IMR-90 (cell line): ENCODE data around the gene TIGD1. TPM values are rescaled to one million over a fixed set of nuclear protein-coding genes. Genes with fewer than 3 reads are reported as not detected.

Source experiments
- ATAC-seq: fragments of 200-7000 bp; cut with Tn5 transposase; 2 replicates; pipeline ENCODE4 v1.9.1; 2020; ENCODE audit warnings: low read depth, mild to moderate bottlenecking, moderate library complexity
- BruUV-seq: library from RNA; stranded (reverse); fragments of 400-500 nt; replicated peaks from 2 replicates; lab custom pipeline; 2021; lab: Mats Ljungman, UMichigan
- CTCF ChIA-PET: fragments of 300-600 bp; formaldehyde crosslinking; extraction: SDS; loops from one replicate; lab custom pipeline; 2021; ENCODE audit warnings: antibody characterized with exemption; lab: Yijun Ruan, JAX
- POLR2A ChIA-PET: fragments of 300-600 bp; sonication (Branson Sonifier 250); formaldehyde crosslinking; loops from one replicate; lab custom pipeline; 2022; ENCODE audit warnings: antibody characterized with exemption; ENCODE audit not compliant: unreplicated experiment; lab: Charles Lee
- DNase-seq: peaks from one replicate; pipeline ENCODE4 v3.0.0; 2013
- H2AFZ ChIP-seq: replicated peaks from 2 replicates; pipeline ENCODE3; 2013; ENCODE audit warnings: low read length, mild to moderate bottlenecking; ENCODE audit not compliant: poor library complexity
- H2AK5ac ChIP-seq: 2 replicates; pipeline ENCODE4 v1.6.1; 2013; ENCODE audit warnings: low read depth, low read length, inconsistent platforms
- H2AK9ac ChIP-seq: replicated peaks from 2 replicates; pipeline ENCODE3; 2013; ENCODE audit warnings: mild to moderate bottlenecking, low read depth, low read length, moderate library complexity; ENCODE audit not compliant: poor library complexity
- H2BK120ac ChIP-seq: 2 replicates; pipeline ENCODE4 v1.6.1; 2013; ENCODE audit warnings: low read depth, low read length, inconsistent platforms
- H2BK15ac ChIP-seq: 3 replicates; pipeline ENCODE4 v1.6.1; 2013; ENCODE audit warnings: low read depth, low read length, inconsistent platforms
- H2BK20ac ChIP-seq: 2 replicates; pipeline ENCODE4 v1.6.1; 2013; ENCODE audit warnings: low read depth, mild to moderate bottlenecking, inconsistent platforms, low read length, moderate library complexity
- H2BK5ac ChIP-seq: 2 replicates; pipeline ENCODE4 v1.6.1; 2013; ENCODE audit warnings: mild to moderate bottlenecking, low read depth, low read length, inconsistent platforms; ENCODE audit not compliant: poor library complexity, severe bottlenecking
- H3K14ac ChIP-seq: replicated peaks from 2 replicates; pipeline ENCODE4 v1.6.1; 2013; ENCODE audit warnings: low read depth, low read length, inconsistent platforms
- H3K18ac ChIP-seq: 2 replicates; pipeline ENCODE4 v1.6.1; 2013; ENCODE audit warnings: low read depth, low read length, control low read depth
- H3K23ac ChIP-seq: 2 replicates; pipeline ENCODE4 v1.6.1; 2013; ENCODE audit warnings: low read depth, low read length, inconsistent platforms
- H3K27ac ChIP-seq: 2 replicates; pipeline ENCODE4 v1.5.1; 2013; ENCODE audit warnings: mild to moderate bottlenecking, control low read depth, low read length; ENCODE audit not compliant: insufficient read depth
- H3K27me3 ChIP-seq: 2 replicates; pipeline ENCODE4 v1.6.1; 2013; ENCODE audit warnings: low read length; ENCODE audit not compliant: control insufficient read depth, insufficient read depth
- H3K36me3 ChIP-seq: 2 replicates; pipeline ENCODE4 v1.6.1; 2013; ENCODE audit warnings: low read length, mixed read lengths; ENCODE audit not compliant: control insufficient read depth, insufficient read depth
- H3K4ac ChIP-seq: 2 replicates; pipeline ENCODE4 v1.6.1; 2013; ENCODE audit warnings: low read depth, low read length, inconsistent platforms
- H3K4me1 ChIP-seq: 2 replicates; pipeline ENCODE4 v1.6.1; 2013; ENCODE audit warnings: low read length, mixed read lengths; ENCODE audit not compliant: control insufficient read depth, insufficient read depth
- H3K4me2 ChIP-seq: 2 replicates; pipeline ENCODE4 v1.6.1; 2013; ENCODE audit warnings: low read depth, mild to moderate bottlenecking, control low read depth, low read length, moderate library complexity
- H3K4me3 ChIP-seq: 2 replicates; pipeline ENCODE4 v1.5.1; 2013; ENCODE audit warnings: low read depth, mild to moderate bottlenecking, control low read depth, low read length, moderate library complexity; ENCODE audit not compliant: insufficient read depth
- H3K56ac ChIP-seq: 2 replicates; pipeline ENCODE4 v1.6.1; 2013; ENCODE audit warnings: low read length, inconsistent platforms; ENCODE audit not compliant: insufficient read depth; ENCODE audit errors: extremely low read depth
- H3K79me1 ChIP-seq, 2 experiments: 2 replicates each; pipeline ENCODE4 v1.6.1; 2013; ENCODE audit warnings: low read length in 2 of 2, inconsistent platforms in 1 of 2, low read depth in 1 of 2
- H3K9ac ChIP-seq: 2 replicates; pipeline ENCODE4 v1.6.1; 2013; ENCODE audit warnings: low read depth, low read length, control low read depth
- H3K9me1 ChIP-seq: 2 replicates; pipeline ENCODE4 v1.6.1; 2013; ENCODE audit warnings: low read length, inconsistent platforms; ENCODE audit not compliant: insufficient read depth
- H3K9me3 ChIP-seq: 2 replicates; pipeline ENCODE4 v1.6.1; 2013; ENCODE audit warnings: low read length; ENCODE audit not compliant: control insufficient read depth, insufficient read depth
- H4K20me1 ChIP-seq: 2 replicates; pipeline ENCODE4 v1.6.1; 2013; ENCODE audit warnings: low read length, inconsistent platforms; ENCODE audit not compliant: insufficient read depth
- H4K5ac ChIP-seq: 2 replicates; pipeline ENCODE4 v1.6.1; 2013; ENCODE audit warnings: mild to moderate bottlenecking, low read depth, low read length, control low read depth
- H4K8ac ChIP-seq, 2 experiments: 2 replicates each; pipeline ENCODE4 v1.6.1; 2013; ENCODE audit warnings: low read depth in 2 of 2, low read length in 2 of 2, control low read depth in 1 of 2, inconsistent platforms in 1 of 2
- H4K91ac ChIP-seq: 2 replicates; pipeline ENCODE4 v1.6.1; 2013; ENCODE audit warnings: low read depth, low read length, inconsistent platforms; ENCODE audit not compliant: insufficient read depth
- BHLHE40 ChIP-seq: fragments of 150-350 bp; IDR thresholded peaks from 2 replicates; pipeline ENCODE4 v1.6.1; 2016; ENCODE audit warnings: mild to moderate bottlenecking, low read depth, low read length
- CEBPB ChIP-seq: IDR thresholded peaks from 2 replicates; pipeline ENCODE4 v1.6.1; 2012; ENCODE audit warnings: low read depth, low read length, improper control_type of control experiment
- CTCF ChIP-seq: conservative IDR thresholded peaks from 2 replicates; pipeline ENCODE4 v1.5.1; 2012; ENCODE audit warnings: mild to moderate bottlenecking, low read depth, low read length, improper control_type of control experiment
- FOS ChIP-seq: fragments of 150-350 bp; IDR thresholded peaks from 2 replicates; pipeline ENCODE4 v1.6.1; 2016; ENCODE audit warnings: low read depth, low read length
- MAZ ChIP-seq: IDR thresholded peaks from 2 replicates; pipeline ENCODE4 v1.6.1; 2012; ENCODE audit warnings: low read depth, mild to moderate bottlenecking, low read length, improper control_type of control experiment, moderate library complexity, borderline replicate concordance
- NFE2L2 ChIP-seq: fragments of 150-350 bp; IDR thresholded peaks from 2 replicates; pipeline ENCODE4 v1.6.1; 2016; ENCODE audit warnings: low read depth, mild to moderate bottlenecking, low read length
- RCOR1 ChIP-seq: IDR thresholded peaks from 2 replicates; pipeline ENCODE4 v1.6.1; 2012; ENCODE audit warnings: mild to moderate bottlenecking, low read length, improper control_type of control experiment; ENCODE audit not compliant: insufficient replicate concordance
- RFX5 ChIP-seq: IDR thresholded peaks from 2 replicates; pipeline ENCODE4 v1.8.0; 2012; ENCODE audit warnings: low read depth, mild to moderate bottlenecking, low read length, moderate library complexity
- WGBS, 2 experiments: methylation state at CpG; one replicate each; pipeline versions ENCODE4 v1.1.5 to v1.1.7; 2013; ENCODE audit warnings: missing lambda C conversion rate in 2 of 2; ENCODE audit not compliant: insufficient read length in 1 of 2; ENCODE audit errors: extremely low coverage in 2 of 2; 5-methylcytosine and 5-hydroxymethylcytosine counted together
- dilution Hi-C: fragments of 300-500 bp; cut with HindIII; formaldehyde crosslinking; loops from one replicate; pipeline ENCODE4 v1.14.3; 2018; ENCODE audit warnings: low sequenced_read_pairs; ENCODE audit not compliant: unreplicated experiment
- in situ Hi-C: fragments of 300-500 bp; cut with MboI; formaldehyde crosslinking; loops from 3 replicates; pipeline ENCODE4 v1.14.3; 2019; ENCODE audit warnings: low sequenced_read_pairs, inconsistent platforms, mixed read lengths
- intact Hi-C: fragments of 100-400 bp; cut with micrococcal nuclease; formaldehyde crosslinking; loops from 2 replicates; pipeline ENCODE4 v1.10.0; 2022
- polyA plus RNA-seq, 3 experiments: library from polyadenylated mRNA; depleted of rRNA; stranded (reverse); fragments of >200 nt; gene quantifications; 2 replicates each; pipeline ENCODE4 v1.2.3, GENCODE V29; 2012; ENCODE audit warnings: low replicate concordance in 1 of 3
- total RNA-seq: library from RNA; depleted of rRNA; stranded (reverse); fragments of >200 nt; gene quantifications from 2 replicates; pipeline ENCODE4 v1.2.3, GENCODE V29; 2012
- TF ChIP-seq, protein P1 (sequence below): fragments of 150-350 bp; IDR thresholded peaks from 2 replicates; pipeline ENCODE4 v1.6.1; 2016; ENCODE audit warnings: low read depth, mild to moderate bottlenecking, low read length, moderate library complexity, borderline replicate concordance
- TF ChIP-seq, protein P2 (sequence below): fragments of 150-350 bp; IDR thresholded peaks from 2 replicates; pipeline ENCODE4 v1.6.1; 2017; ENCODE audit warnings: mild to moderate bottlenecking, antibody characterized with exemption, low read length, low read depth

Gene TIGD1
- total and polyA plus RNA-seq, 2 of the 4 experiments (the other 2 are of a cell fraction) = 2.7 to 2.9 TPM

DNA sequence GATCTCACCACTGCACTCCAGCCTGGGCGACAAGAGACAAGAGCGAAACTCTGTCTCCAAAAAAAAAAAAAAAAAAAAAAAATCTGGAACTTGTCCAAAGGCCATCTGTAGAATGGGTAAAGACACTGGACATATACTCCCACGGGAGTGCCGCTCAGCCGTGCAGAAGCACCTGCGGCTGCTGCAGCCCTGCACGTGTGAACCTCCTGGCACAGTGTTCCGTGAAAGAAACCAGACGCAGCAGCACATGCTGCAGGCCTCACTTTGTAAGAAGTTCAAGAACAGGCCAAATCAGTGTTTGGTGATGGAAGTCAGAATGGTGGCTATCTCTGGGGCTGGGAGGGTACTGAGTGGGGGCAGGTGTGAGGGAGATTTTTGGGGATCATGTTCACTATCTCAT is 17.9 kb downstream of the TIGD1 start:
- Histone ChIP-seq H2AK5ac (no peak overlapping the region), H3K56ac (no peak overlapping the region), H2BK20ac (no peak overlapping the region), H3K4me1 (no peaks in the 10 kb centered on the region), H3K4me2 (no peak overlapping the region), H2BK15ac (no peak overlapping the region), H3K36me3 (no peaks in the 10 kb centered on the region), H4K91ac (no peak overlapping the region), H2AK9ac (no peak overlapping the region), H4K5ac (no peak overlapping the region), H3K9me1 (no peaks in the 10 kb centered on the region), H3K79me1 (no peaks in the 10 kb centered on the region), H3K23ac (no peak overlapping the region), H3K14ac (no peak overlapping the region), H3K4me3 (no peak overlapping the region), H3K9ac (no peak overlapping the region), H2BK5ac (no peak overlapping the region), H3K27ac (no peak overlapping the region), H4K20me1 (no peaks in the 10 kb centered on the region), H3K9me3 (peaks cover 6% of the 10 kb centered on the region), H3K4ac (no peak overlapping the region), H2BK120ac (no peak overlapping the region), H3K18ac (no peak overlapping the region), H4K8ac (no peak overlapping the region), H3K27me3 (peaks cover 20% of the 10 kb centered on the region), H2AFZ (no peak overlapping the region)
- CTCF ChIA-PET = no interaction called here
- ATAC-seq = no peak
- POLR2A ChIA-PET = no interaction called here
- in situ Hi-C loops (no loop called here), dilution Hi-C loops (no loop called here), intact Hi-C loops (no loop called here)
- TF ChIP-seq MAZ = no peak
- TF ChIP-seq CEBPB = no peak
- no peak for TF ChIP-seq RCOR1
- no peak for TF ChIP-seq BHLHE40
- no peak for TF ChIP-seq RFX5
- no peak for TF ChIP-seq NFE2L2
- TF ChIP-seq CTCF = no peak
- TF ChIP-seq, protein P1, sequence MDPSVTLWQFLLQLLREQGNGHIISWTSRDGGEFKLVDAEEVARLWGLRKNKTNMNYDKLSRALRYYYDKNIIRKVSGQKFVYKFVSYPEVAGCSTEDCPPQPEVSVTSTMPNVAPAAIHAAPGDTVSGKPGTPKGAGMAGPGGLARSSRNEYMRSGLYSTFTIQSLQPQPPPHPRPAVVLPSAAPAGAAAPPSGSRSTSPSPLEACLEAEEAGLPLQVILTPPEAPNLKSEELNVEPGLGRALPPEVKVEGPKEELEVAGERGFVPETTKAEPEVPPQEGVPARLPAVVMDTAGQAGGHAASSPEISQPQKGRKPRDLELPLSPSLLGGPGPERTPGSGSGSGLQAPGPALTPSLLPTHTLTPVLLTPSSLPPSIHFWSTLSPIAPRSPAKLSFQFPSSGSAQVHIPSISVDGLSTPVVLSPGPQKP = no peak
- TF ChIP-seq, protein P2, sequence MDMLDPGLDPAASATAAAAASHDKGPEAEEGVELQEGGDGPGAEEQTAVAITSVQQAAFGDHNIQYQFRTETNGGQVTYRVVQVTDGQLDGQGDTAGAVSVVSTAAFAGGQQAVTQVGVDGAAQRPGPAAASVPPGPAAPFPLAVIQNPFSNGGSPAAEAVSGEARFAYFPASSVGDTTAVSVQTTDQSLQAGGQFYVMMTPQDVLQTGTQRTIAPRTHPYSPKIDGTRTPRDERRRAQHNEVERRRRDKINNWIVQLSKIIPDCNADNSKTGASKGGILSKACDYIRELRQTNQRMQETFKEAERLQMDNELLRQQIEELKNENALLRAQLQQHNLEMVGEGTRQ = no peak
- no peak for TF ChIP-seq FOS
- no CpG with 5 or more reads among the region's 9 CpGs for WGBS, 2 experiments
- no TSS peak for BruUV-seq
- DNase-seq = no peak
